DMS114 treated with DMSO at 0.1 percent for 48 hours (cell line): Measurements from ENCODE around the gene CDC42EP5.

Experiments
- DNase-seq: peaks from one replicate; lab custom pipeline; 2025; ENCODE audit not compliant: unreplicated experiment; lab: John Stamatoyannopoulos, UW

The CDC42EP5 gene

GRCh38 chr19:54428323-54429175, 44.5 kb downstream of the CDC42EP5 start:
- DNase-seq = no peak

- DNase-seq = no peak
Observed at GRCh38 chr19:54427586-54427985, 45.5 kb downstream of the CDC42EP5 start.

GRCh38 chr19:54426291-54426931, 46.7 kb downstream of the CDC42EP5 start:
- no peak for DNase-seq

GRCh38 chr19:54425382-54425723, 47.7 kb downstream of the CDC42EP5 start:
- no peak for DNase-seq

- no peak for DNase-seq
Observed at GRCh38 chr19:54424660-54425381, 48.3 kb downstream of the CDC42EP5 start.

DNA sequence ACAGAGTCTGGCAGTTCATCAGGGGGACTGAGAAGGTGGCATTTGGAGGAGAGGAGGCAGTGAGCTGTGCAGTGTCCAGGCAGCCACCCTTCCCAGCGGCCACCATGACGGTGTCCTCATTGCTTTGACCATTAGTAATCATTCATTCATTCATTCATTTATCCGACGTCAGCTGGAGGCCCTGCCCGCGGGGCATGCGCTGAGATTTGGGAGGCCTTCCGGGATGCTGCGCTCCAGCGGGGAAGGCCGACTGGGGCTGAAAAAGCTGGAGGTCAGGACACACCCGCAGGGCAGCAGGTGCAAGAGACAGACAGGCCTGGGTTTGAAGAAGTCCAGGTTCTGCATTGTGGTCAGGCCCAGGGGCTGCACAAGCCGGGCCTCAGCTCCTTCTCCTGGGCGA, 48.9 kb downstream of the CDC42EP5 start:
- no peak for DNase-seq

- DNase-seq = no peak
Observed at GRCh38 chr19:54422136-54422535, 51.0 kb downstream of the CDC42EP5 start.

DNA sequence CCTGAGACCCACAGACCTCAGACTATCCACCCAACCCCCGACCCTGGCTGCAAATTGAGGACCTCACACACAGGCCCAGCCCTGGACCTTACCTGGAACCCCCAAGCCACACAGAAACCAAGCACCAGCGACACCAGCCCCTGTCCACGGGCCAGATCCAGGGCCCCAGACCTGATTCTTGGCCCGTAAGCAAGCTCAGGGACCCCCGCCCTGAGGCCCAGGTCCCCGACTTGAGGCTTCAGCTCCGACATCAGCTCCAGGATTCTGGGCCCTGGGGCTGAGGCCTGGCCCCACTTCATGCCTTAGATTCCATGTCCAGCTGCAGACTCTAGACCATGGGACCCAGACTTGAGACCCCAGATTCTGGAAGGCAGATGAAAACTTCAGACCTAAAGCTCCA, 51.6 kb downstream of the CDC42EP5 start:
- DNase-seq = no peak

DNA sequence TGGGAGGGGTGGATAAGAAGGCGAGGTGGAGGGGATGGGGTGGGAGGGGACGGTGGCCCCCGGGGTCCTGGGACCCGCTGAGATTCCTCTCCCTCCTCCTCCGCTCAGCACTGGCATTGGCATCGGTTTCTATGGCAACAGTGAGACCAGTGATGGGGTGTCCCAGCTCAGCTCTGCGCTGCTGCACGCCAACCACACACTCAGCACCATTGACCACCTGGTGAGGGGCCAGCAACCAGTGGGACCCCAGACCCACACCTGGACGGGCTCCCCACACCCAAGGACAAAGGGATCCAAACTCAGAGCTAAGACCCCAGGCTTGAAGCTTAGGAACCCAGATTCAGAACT, 52.0 kb downstream of the CDC42EP5 start:
- no peak for DNase-seq

DNA sequence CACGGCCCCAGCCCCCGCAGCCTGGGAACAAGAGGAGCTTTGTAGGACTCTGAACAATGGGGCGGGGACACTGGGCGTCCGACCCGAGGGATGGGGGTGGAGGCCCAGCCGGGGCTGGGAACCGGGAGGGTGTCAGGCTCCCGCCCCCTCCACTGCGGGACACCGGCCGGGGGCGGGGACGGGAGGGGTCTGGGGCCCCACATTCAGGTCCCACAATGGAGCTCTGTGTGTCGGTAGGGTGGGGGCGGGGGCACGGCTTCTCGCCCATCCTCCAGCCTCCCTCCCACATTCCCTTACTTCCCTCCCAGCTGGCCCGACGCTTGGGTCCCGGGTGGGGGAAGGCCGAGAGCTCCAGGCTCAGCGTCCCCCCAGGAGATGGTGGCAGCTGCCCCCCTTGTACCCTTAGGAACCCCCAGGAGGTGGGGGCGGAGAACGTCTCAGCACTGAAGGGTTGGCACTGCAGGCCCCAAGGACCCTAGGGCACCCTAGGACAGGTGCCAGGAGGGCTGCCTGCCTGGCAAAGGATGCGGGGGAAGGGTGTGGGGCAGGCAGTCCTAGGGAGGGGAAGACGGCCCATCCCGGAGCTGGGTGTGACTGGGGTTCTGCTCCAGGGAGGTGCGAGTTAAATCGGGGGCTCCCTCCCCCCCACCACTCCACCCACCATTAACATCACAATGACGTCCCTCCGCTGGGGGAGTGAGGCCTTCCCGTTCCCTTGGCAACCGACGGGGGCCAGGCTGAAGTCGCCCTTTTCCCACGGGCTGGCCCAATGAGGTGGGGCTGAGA, 52.5 kb downstream of the CDC42EP5 start:
- DNase-seq = no peak

DNA sequence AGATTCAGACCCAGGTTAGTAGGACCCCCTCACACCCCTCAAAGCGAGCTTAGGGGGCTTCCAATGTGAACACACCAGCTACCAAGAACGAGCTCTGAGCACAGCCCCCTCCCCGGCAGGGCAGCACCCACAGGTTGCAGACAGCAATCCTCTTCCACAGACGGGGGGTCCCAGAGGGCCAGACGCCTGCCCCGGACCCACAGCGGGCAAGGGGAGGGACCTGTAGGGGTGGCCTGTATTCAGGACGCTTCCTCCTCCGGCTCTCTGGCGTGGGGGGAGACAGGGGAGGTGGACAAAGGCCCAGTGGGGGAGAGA, 53.1 kb downstream of the CDC42EP5 start:
- no peak for DNase-seq

- DNase-seq = no peak
Observed at GRCh38 chr19:54418930-54419800, 53.9 kb downstream of the CDC42EP5 start.

GRCh38 chr19:54418030-54418929, 54.8 kb downstream of the CDC42EP5 start:
- DNase-seq = no peak

DNA sequence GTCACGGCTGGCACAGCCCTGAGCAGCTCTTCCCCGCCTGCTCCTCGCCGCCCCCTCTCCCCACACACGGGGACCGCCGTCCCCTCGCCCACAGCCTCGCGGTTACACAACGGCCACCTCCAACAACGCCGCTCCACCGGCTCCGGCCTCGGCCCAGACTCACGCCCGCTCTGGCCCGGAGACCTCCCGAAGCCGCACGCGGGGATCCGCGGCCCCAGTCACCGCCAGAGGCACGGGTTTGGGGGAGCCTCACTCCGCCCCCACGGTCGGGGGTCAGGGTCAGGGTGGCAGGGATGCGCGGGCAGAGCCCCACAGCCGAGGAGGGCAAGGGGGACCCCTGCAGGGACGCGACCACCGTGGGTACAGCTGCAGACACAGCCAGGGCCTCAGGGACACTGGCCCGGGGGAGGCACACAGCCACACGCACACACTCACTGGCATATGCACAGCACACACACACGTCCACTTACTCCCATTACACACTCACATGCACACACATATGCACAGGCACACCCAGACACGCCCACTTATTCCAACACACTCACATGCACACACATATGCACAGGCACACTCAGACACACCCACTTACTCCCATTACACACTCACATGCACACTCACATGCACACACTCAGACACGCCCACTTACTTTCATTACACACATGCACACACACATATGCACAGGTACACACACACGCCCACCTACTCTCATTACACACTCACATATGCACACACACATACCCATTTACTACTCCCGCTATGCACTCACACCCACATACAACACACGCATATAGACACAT, 56.2 kb downstream of the CDC42EP5 start:
- DNase-seq = no peak

DNA sequence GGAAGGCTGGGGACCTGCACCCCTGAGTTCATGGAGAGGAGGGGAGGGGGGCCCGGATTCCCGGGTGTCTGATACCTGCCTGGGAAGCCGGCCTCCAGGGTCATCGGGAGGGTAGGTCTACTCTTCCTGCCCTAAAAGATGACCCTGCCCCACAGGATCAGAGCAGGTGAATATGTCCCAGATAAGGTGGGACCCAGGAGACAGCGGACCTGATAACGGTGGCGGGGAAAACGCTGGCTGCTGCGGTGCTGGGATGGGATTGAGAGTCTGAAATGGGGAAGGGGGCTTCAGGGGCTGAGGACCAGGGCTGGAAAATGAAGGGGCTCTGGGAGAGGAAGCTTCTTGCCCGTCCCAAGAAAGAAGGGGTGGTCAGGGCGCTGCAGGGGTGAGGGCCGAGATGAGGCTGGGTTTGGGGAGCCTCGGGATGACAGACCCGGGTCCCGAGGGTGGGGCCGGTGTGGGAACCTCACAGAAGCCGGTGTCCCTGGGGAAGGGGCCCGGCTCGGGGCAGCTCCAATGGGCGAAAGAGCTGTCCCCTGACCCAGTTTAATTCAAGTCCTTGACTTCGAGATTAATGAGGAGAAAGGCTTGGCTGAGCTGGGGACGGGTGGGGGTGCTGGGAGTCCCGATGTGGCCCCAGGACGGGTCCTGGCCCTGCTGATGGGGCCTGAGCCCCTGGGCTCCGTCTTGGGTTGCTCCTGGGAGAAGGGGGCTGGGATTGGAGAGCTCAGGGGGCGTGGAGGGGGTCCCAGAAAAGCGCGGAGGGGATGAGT, 57.0 kb downstream of the CDC42EP5 start:
- DNase-seq = no peak

- no peak for DNase-seq
Observed at GRCh38 chr19:54415208-54415900, 57.7 kb downstream of the CDC42EP5 start, which contains the start of gene TTYH1. Gene TTYH1 (plus strand): TSS chr19:54415464. CDS start chr19:54415553, 89 bp downstream.
